Stimulated activated memory B cell treated with anti-CD40 and anti-IgM and Interleukin-4, amounts not matched to agents 10 μg/mL and 1 μg/mL and 100 μg/mL, for 72 hours (primary cell): ENCODE data around the gene MEMO1.

Experiments
- ATAC-seq: fragments of 150-1000 bp; cut with Tn5 transposase; 2 replicates; pipeline ENCODE4 v1.10.0; 2021
- H3K27ac Mint-ChIP-seq: one replicate; pipeline ENCODE4 v1.8.0; 2022; ENCODE audit warnings: mild to moderate bottlenecking, mixed read lengths
- H3K27me3 Mint-ChIP-seq: one replicate; pipeline ENCODE4 v1.8.0; 2022; ENCODE audit warnings: mixed read lengths
- H3K36me3 Mint-ChIP-seq: one replicate; pipeline ENCODE4 v1.8.0; 2022; ENCODE audit warnings: mixed read lengths
- H3K4me1 Mint-ChIP-seq: one replicate; pipeline ENCODE4 v1.8.0; 2022; ENCODE audit warnings: mixed read lengths
- H3K4me3 Mint-ChIP-seq: one replicate; pipeline ENCODE4 v1.8.0; 2022; ENCODE audit warnings: mild to moderate bottlenecking, moderate library complexity, mixed read lengths
- H3K9me3 Mint-ChIP-seq: one replicate; pipeline ENCODE4 v1.8.0; 2022; ENCODE audit warnings: mixed read lengths

Gene MEMO1

GRCh38 chr2:32008805-32009515 is 1.8 kb downstream of the MEMO1 start:
- peak overlapping the region; percentile 94 for H3K27ac Mint-ChIP-seq
- H3K36me3 Mint-ChIP-seq = peaks cover 19% of the 10 kb centered on the region
- no peak for ATAC-seq
- no peaks in the 10 kb centered on the region for H3K27me3 Mint-ChIP-seq
- peak overlapping the region; percentile 98 for H3K4me3 Mint-ChIP-seq
- no peaks in the 10 kb centered on the region for H3K9me3 Mint-ChIP-seq
- H3K4me1 Mint-ChIP-seq = peaks cover 68% of the 10 kb centered on the region

- H3K36me3 Mint-ChIP-seq = peaks cover 14% of the 10 kb centered on the region
- H3K27ac Mint-ChIP-seq = no peak overlapping the region
- no peaks in the 10 kb centered on the region for H3K27me3 Mint-ChIP-seq
- no peak overlapping the region for H3K4me3 Mint-ChIP-seq
- peaks cover 69% of the 10 kb centered on the region for H3K4me1 Mint-ChIP-seq
- ATAC-seq = no peak
- no peaks in the 10 kb centered on the region for H3K9me3 Mint-ChIP-seq
These were observed 3.8 kb downstream of the MEMO1 start for GRCh38 chr2:32007121-32007391.

DNA sequence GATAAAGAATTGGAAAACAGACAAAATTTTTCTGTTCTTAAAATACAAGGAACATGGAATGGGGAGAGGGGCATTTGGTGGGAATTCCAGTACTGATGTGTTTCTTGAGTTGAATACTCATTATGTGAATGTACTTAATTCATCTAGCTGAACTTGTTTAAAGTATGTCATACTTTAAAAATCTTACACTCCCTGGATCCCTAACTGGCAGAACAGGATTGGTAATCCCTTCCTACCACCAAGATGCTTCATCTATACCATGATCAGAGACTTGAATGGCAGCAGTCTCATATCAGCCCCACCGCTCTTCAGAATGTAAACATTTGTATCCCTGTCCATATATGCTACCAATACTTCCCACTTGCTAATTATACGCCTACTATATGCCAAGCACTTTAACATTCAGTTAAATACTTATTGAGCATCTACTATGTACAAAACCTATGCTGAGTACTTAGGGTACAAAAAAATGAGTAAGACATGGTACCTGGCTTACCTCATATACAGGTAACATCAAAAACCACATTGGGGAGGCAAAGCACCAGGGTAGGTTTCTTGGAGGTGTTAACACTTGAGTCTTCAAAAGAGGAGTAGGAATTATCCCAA is 5.3 kb downstream of the MEMO1 start:
- no peak overlapping the region for H3K4me3 Mint-ChIP-seq
- peaks cover 14% of the 10 kb centered on the region for H3K36me3 Mint-ChIP-seq
- H3K4me1 Mint-ChIP-seq = peaks cover 64% of the 10 kb centered on the region
- H3K27ac Mint-ChIP-seq = no peak overlapping the region
- no peak for ATAC-seq
- no peaks in the 10 kb centered on the region for H3K9me3 Mint-ChIP-seq
- H3K27me3 Mint-ChIP-seq = no peaks in the 10 kb centered on the region

- Mint-ChIP-seq H3K27ac (no peak overlapping the region), H3K4me1 (peaks cover 74% of the 10 kb centered on the region), H3K9me3 (no peaks in the 10 kb centered on the region), H3K27me3 (no peaks in the 10 kb centered on the region), H3K36me3 (peaks cover 14% of the 10 kb centered on the region), H3K4me3 (no peak overlapping the region)
- ATAC-seq = no peak
These were observed 7.0 kb downstream of the MEMO1 start for GRCh38 chr2:32003791-32004190.

DNA sequence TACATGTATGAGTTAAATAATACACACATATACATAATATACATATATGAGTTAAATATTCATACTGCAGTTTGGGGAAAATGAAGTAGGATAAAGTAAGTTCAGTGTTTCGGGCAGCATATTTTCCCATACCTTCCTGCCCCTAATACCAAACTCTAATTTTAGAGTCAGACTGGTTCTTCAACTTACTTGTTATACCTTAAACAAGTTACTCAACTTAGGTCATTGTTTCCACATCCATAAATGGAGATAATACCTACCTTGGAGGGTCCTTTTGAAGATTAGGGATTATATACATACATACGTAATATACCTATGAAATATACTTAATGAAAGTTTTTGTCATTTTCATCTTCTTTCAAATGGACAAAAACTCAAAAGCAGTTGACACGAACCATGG is 8.4 kb downstream of the MEMO1 start:
- H3K4me3 Mint-ChIP-seq = no peak overlapping the region
- ATAC-seq = no peak
- peaks cover 14% of the 10 kb centered on the region for H3K36me3 Mint-ChIP-seq
- no peaks in the 10 kb centered on the region for H3K9me3 Mint-ChIP-seq
- no peak overlapping the region for H3K27ac Mint-ChIP-seq
- no peaks in the 10 kb centered on the region for H3K27me3 Mint-ChIP-seq
- peaks cover 74% of the 10 kb centered on the region for H3K4me1 Mint-ChIP-seq

DNA sequence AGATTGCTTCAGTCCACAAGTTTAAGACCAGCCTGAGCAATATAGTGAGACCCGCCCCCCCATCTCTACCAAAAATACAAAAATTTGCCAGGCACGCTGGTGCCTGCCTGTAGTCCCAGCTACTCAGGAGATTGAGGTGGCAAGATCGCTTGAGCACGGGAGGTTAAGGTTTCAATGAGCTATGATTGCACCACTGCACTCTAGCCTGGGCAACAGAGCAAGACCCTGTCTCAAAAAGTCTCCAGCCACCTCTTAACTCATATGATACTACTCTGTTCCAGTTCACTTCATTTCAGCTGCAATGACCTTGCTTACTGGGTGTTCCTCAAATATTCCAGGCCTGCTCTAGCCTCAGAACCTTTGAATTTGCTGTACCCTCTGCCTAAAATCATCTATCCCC is 11.4 kb downstream of the MEMO1 start:
- Mint-ChIP-seq H3K4me1 (peaks cover 73% of the 10 kb centered on the region), H3K27ac (peak overlapping the region; percentile 0), H3K27me3 (no peaks in the 10 kb centered on the region), H3K9me3 (peaks cover 3% of the 10 kb centered on the region), H3K4me3 (no peak overlapping the region), H3K36me3 (peaks cover 13% of the 10 kb centered on the region)
- no peak for ATAC-seq

GRCh38 chr2:31998731-31999383 is 12.0 kb downstream of the MEMO1 start:
- H3K27ac Mint-ChIP-seq = peak overlapping the region; percentile 0
- H3K9me3 Mint-ChIP-seq = peaks cover 3% of the 10 kb centered on the region
- H3K4me3 Mint-ChIP-seq = no peak overlapping the region
- peaks cover 13% of the 10 kb centered on the region for H3K36me3 Mint-ChIP-seq
- no peak for ATAC-seq
- peaks cover 70% of the 10 kb centered on the region for H3K4me1 Mint-ChIP-seq
- H3K27me3 Mint-ChIP-seq = no peaks in the 10 kb centered on the region

- Mint-ChIP-seq H3K27me3 (no peaks in the 10 kb centered on the region), H3K4me3 (no peak overlapping the region), H3K36me3 (peaks cover 19% of the 10 kb centered on the region), H3K9me3 (peaks cover 3% of the 10 kb centered on the region), H3K27ac (no peak overlapping the region), H3K4me1 (peaks cover 74% of the 10 kb centered on the region)
- ATAC-seq = no peak
These were observed 13.2 kb downstream of the MEMO1 start for GRCh38 chr2:31997653-31998052.

DNA sequence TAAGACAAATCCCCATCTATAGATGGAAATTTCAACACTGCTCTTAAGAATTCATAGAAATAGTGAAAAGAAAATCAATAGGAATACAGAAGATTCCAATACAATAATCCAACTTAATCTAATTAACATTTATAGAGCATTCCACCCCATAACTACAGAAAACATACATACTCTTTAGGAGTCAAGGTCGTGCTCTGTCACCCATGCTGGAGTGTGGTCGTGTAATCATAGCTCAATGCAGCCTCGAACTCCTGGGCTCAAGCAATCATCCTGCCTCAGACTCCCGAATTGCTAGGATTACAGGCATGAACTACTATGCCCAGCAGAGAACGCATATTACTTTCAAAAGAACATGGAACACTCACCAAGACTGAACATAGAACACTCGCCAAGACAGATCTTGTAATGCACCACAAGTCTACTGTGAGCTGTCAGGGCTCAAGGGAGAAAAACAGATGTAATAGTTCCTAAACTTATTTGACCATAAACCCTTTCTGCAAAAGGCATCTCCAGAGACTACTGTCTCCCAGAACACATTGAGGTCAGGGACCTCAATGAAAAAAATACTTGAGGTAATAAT is 14.1 kb downstream of the MEMO1 start:
- H3K27me3 Mint-ChIP-seq = no peaks in the 10 kb centered on the region
- no peak overlapping the region for H3K4me3 Mint-ChIP-seq
- H3K4me1 Mint-ChIP-seq = peaks cover 79% of the 10 kb centered on the region
- no peak for ATAC-seq
- peaks cover 3% of the 10 kb centered on the region for H3K9me3 Mint-ChIP-seq
- H3K36me3 Mint-ChIP-seq = peaks cover 19% of the 10 kb centered on the region
- no peak overlapping the region for H3K27ac Mint-ChIP-seq

GRCh38 chr2:31992934-31993333 is 17.9 kb downstream of the MEMO1 start:
- H3K27me3 Mint-ChIP-seq = no peaks in the 10 kb centered on the region
- no peak overlapping the region for H3K4me3 Mint-ChIP-seq
- no peak for ATAC-seq
- peaks cover 19% of the 10 kb centered on the region for H3K36me3 Mint-ChIP-seq
- peaks cover 56% of the 10 kb centered on the region for H3K4me1 Mint-ChIP-seq
- peak overlapping the region; percentile 27 for H3K27ac Mint-ChIP-seq
- peaks cover 3% of the 10 kb centered on the region for H3K9me3 Mint-ChIP-seq

- Mint-ChIP-seq H3K4me1 (peaks cover 48% of the 10 kb centered on the region), H3K36me3 (peaks cover 19% of the 10 kb centered on the region), H3K27ac (no peak overlapping the region), H3K27me3 (no peaks in the 10 kb centered on the region), H3K4me3 (no peak overlapping the region), H3K9me3 (peaks cover 3% of the 10 kb centered on the region)
- ATAC-seq = no peak
These were observed 18.7 kb downstream of the MEMO1 start for GRCh38 chr2:31992025-31992579.

DNA sequence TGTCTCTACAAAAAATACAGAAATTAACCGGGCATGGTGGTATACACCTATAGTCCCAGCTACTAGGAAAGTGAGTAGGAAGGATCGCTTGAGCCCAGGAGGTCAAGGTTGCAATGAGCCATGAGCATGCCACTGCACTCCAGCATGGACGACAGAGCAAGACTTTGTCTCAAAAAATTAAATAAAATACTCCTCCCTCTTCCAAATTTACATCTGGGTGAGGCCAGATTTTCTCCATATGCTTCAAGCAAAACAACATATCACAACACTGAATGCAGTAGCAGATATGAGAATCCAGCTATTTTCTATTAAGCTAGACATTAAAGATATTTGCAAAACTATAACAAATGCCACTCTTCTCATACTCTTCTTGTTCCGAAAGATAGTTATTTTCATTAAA is 20.9 kb downstream of the MEMO1 start:
- no peak for ATAC-seq
- Mint-ChIP-seq H3K4me3 (no peak overlapping the region), H3K36me3 (peaks cover 6% of the 10 kb centered on the region), H3K27ac (no peak overlapping the region), H3K27me3 (no peaks in the 10 kb centered on the region), H3K9me3 (no peaks in the 10 kb centered on the region), H3K4me1 (peaks cover 34% of the 10 kb centered on the region)

DNA sequence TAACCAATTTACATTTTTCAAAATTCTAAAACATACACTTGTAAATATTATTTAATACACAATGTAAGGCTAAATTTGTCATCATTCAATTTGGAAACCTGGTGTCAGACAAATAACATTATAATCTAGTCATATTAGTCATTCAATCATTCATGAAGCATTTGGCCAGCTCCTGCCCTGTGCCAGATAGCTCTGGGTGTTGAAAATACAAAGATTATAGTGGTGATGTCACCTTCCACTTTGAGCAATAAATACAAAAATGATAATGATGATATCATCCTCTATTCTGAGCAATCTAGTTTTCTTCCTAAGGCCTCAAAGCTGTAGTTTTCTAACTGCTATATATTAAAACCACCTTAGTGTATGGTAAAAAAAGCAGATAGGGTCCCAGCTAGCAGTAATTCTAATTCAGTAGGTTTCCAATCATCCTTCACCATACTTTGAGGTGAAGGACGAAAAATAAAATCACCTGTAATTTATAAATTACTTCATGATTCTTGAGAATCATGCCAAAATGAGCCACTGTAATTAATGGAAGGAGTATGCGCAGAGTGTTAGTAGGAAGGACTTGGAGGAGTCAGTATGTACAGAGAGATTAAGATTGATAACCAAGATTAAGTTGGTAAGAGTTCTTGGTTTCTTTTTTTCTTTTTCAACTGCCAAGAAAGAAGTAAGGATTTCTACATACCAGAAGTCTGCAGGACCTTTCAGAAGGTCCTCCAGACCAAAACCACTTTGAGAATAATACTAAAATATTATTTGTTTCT is 23.2 kb downstream of the MEMO1 start:
- H3K4me3 Mint-ChIP-seq = no peak overlapping the region
- H3K27ac Mint-ChIP-seq = no peak overlapping the region
- no peak for ATAC-seq
- peaks cover 28% of the 10 kb centered on the region for H3K4me1 Mint-ChIP-seq
- H3K27me3 Mint-ChIP-seq = no peaks in the 10 kb centered on the region
- H3K9me3 Mint-ChIP-seq = no peaks in the 10 kb centered on the region
- peaks cover 16% of the 10 kb centered on the region for H3K36me3 Mint-ChIP-seq

DNA sequence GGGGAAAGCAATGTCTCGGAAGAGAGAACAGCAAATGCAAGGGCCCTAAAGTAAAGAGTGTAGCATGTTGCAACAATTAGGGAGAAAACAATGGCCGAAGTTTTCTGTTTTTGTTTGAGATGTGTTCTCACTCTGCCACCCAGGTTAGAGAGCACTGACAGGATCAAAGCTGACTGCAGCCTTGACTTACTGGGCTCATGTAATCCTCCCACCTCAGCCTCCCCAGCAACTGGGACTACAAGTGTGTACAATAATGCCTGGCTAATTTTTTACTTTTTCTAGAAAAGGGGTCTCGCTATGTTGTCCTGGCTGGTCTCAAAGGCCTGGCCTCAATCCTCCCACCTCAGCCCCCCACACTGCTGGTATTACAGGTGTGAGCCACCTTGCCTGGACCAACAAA is 23.9 kb downstream of the MEMO1 start:
- Mint-ChIP-seq H3K4me1 (peaks cover 23% of the 10 kb centered on the region), H3K27ac (no peak overlapping the region), H3K36me3 (peaks cover 19% of the 10 kb centered on the region), H3K27me3 (no peaks in the 10 kb centered on the region), H3K4me3 (no peak overlapping the region), H3K9me3 (no peaks in the 10 kb centered on the region)
- ATAC-seq = no peak
